Skeletal muscle tissue (tissue), 4 donors: Measurements from ENCODE around the gene RASGRF1. TPM values are rescaled to one million over a fixed set of nuclear protein-coding genes. Genes with fewer than 3 reads are reported as not detected.

ENCODE experiments used
- H3K27ac ChIP-seq: one replicate; pipeline ENCODE4 v1.7.0; 2013; ENCODE audit warnings: mild to moderate bottlenecking, low read depth, low read length, inconsistent platforms
- H3K27me3 ChIP-seq, 3 donors: one replicate each; pipeline ENCODE4 v1.7.0; 2013; ENCODE audit warnings: low read length in 3 of 3; ENCODE audit not compliant: control insufficient read depth in 3 of 3, insufficient read depth in 3 of 3
- H3K36me3 ChIP-seq, 3 donors: one replicate each; pipeline ENCODE4 v1.7.0; 2013; ENCODE audit warnings: low read length in 3 of 3; ENCODE audit not compliant: control insufficient read depth in 3 of 3, insufficient read depth in 3 of 3
- H3K4me1 ChIP-seq, 3 donors: one replicate each; pipeline ENCODE4 v1.7.0; 2013; ENCODE audit warnings: low read length in 3 of 3, mild to moderate bottlenecking in 3 of 3; ENCODE audit not compliant: control insufficient read depth in 3 of 3, insufficient read depth in 3 of 3
- H3K4me3 ChIP-seq, 3 donors: one replicate each; pipeline ENCODE4 v1.7.0; 2013; ENCODE audit warnings: low read length in 3 of 3
- H3K9ac ChIP-seq, 3 donors: one replicate each; pipeline ENCODE4 v1.7.0; 2013; ENCODE audit warnings: low read length in 3 of 3, mild to moderate bottlenecking in 3 of 3, moderate library complexity in 2 of 3, low read depth in 1 of 3
- H3K9me3 ChIP-seq, 3 donors: one replicate each; pipeline ENCODE4 v1.7.0; 2013; ENCODE audit warnings: low read length in 3 of 3; ENCODE audit not compliant: control insufficient read depth in 3 of 3
- total RNA-seq: library from RNA; depleted of rRNA; stranded (reverse); fragments of >200 nt; gene quantifications from one replicate; pipeline ENCODE4 v1.2.3, GENCODE V29; 2014
- donor health status: Osteomylitis.

The RASGRF1 gene
- total RNA-seq, 1 donor from 2014 or later = not detected

DNA sequence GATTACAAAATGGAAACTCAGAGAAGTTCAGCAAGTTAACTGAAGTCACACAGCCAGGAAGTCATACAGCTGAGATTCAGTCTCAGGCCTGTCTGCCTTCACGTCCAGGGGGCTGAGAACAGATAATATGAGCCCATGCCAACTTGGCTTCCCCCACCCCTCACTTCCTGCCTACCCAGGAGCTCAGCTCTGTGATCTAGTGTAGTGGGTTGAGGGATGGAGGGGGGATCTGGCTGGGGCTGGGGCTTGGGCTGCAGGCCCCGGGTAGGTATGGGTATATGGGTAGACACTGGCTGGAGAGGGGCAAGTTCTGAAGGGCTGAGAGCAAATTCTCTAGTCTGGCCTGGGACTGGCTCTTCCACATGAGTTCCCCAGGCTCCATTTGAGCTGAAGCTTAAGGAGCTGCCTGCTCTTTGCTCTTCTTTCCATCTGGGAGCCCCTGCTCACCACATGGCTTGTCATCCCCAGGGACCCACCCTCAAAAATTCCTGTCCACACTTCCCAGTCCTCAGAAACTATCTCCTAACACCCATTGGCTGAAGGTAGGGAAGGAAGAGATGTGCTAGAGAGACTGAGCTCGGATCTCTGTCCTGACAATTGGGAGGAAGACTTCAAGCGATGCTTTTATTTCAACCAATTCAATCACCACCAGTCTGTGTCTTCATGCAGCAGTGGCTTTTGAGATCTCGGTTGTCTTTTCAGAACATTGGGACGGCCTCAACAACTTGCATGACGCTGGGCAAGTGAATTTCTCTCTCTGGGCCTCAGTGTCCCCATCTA, 2.0 kb downstream of the RASGRF1 start:
- H3K4me3 ChIP-seq = no peak overlapping the region
- no peak overlapping the region for H3K27ac ChIP-seq
- no peak overlapping the region for H3K9ac ChIP-seq
- no peaks in the 10 kb centered on the region for H3K9me3 ChIP-seq
- no peaks in the 10 kb centered on the region for H3K36me3 ChIP-seq
- H3K4me1 ChIP-seq = peaks cover 7 to 24% (median 16%) of the 10 kb centered on the region in 3 donors
- H3K27me3 ChIP-seq = peaks cover 84 to 96% (median 94%) of the 10 kb centered on the region in 3 donors

DNA sequence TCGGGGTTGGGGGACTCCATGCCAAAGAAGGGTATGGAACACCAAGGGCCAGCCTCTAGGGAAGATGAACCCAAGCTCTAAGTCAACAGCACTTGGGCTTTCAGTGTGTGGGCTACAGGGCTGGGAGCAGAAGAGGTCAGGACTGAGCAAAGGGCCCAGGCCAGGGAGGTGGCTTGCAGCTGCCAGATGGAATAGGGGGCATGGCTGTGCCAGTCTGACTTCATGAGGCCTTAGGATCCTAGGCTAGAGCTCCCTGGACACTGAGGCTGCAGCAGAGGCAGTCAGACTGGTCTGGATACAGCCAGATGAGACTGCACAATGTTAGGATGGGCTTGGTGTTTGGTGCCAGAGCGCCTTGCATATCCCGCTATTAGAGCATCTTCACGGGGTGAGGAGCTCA, 3.8 kb downstream of the RASGRF1 start:
- no peak overlapping the region for H3K4me3 ChIP-seq
- H3K27ac ChIP-seq = no peak overlapping the region
- H3K9ac ChIP-seq = no peak overlapping the region
- H3K36me3 ChIP-seq = no peaks in the 10 kb centered on the region
- H3K4me1 ChIP-seq = peaks cover 7 to 22% (median 16%) of the 10 kb centered on the region in 3 donors
- no peaks in the 10 kb centered on the region for H3K9me3 ChIP-seq
- peaks cover 80 to 90% (median 86%) of the 10 kb centered on the region in 3 donors for H3K27me3 ChIP-seq

DNA sequence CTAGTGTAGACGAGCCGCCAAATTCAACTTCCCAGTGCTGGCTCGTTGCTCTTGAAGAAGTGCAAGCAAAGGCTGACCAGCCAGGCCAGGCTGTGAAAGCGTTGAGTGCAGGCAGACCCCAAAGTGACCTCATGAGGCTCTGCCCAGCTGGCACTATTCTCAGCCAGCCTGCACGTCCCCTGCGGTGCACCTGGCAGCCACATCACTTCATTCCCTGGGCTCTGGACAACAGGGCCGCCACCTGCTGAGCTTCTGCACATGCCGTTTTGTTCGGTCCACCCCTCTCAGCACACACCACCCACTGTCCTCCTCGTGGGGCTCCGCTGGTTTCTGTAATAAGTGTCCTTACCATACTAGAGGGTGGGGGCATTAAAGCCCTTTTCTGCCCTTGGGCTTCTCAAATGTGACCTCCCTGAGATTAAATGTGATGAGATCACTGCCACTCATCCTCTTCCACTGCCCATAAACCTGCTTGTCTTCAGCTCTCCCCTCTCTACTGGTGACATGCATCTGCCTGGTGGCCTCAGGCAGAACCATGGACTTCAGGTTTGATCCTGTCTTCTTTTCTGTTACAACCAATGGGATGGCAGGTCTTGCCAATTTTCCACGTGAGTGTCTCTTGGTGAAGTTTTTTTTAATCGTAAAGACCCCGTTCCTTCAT, 6.1 kb downstream of the RASGRF1 start:
- Histone ChIP-seq H3K27me3 (peaks cover 57 to 66% (median 63%) of the 10 kb centered on the region in 3 donors), H3K4me3 (no peak overlapping the region), H3K36me3 (no peaks in the 10 kb centered on the region), H3K9ac (no peak overlapping the region), H3K9me3 (no peaks in the 10 kb centered on the region), H3K4me1 (peaks cover 0 to 4% (median 0%) of the 10 kb centered on the region in 3 donors), H3K27ac (no peak overlapping the region)

DNA sequence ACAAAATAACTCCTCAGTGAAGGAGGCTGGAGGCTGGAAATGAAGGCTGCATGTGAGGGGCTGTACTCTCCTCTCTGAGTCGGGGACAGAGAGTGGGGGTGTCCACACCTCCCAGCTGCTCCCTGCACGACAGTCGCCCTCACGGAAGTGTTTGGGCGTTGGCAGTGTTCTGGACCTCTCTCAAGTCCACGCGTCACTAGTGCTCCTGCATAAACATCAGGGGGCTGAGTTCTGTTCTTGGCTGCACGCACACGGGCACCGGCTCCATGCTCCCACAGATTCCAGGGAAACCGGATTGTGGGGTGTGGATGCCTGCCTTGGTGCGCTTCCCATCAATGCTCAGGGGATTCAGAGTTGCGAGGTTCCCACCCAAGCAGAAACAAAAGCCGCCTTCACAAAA, 7.4 kb downstream of the RASGRF1 start:
- Histone ChIP-seq H3K27me3 (peaks cover 44 to 56% (median 50%) of the 10 kb centered on the region in 3 donors), H3K27ac (no peak overlapping the region), H3K4me3 (no peak overlapping the region), H3K4me1 (no peaks in the 10 kb centered on the region), H3K9ac (no peak overlapping the region), H3K9me3 (no peaks in the 10 kb centered on the region), H3K36me3 (no peaks in the 10 kb centered on the region)

DNA sequence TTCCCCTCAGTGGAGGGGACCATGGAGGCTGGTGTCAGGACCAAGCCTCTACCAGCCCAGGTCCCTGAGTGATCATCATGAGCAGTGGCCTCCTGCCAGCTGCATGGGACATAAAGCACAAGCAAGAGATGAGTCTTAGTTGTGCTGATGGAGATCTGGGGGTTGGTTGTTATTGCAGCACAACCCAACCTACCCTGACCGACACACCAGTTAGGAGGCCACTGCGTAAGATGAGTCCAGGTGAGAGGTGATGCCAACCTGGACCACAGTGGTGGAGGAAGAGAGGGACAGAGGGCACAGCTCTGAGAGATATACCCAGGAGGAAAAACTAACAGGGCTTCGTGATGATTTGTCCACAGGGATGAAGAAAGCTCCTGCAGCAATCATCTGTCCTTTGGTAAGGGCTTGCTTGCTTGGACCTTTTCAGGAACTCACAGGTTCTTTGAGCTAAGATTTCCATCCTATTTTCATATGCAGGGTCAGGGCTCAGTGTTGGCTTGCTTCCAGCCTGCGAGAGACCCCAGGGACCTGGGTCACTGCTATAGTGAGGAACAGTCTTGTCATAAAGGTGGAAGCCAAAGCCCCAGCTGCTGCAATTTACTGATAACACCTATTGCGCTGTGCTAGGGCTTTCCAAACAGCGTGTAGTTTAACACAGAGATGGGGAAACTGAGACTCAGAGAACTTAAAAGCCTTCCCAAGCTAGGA, 8.1 kb downstream of the RASGRF1 start:
- H3K9me3 ChIP-seq = no peaks in the 10 kb centered on the region
- no peaks in the 10 kb centered on the region for H3K4me1 ChIP-seq
- H3K27ac ChIP-seq = no peak overlapping the region
- H3K4me3 ChIP-seq = no peak overlapping the region
- H3K27me3 ChIP-seq = peaks cover 41 to 49% (median 43%) of the 10 kb centered on the region in 3 donors
- H3K36me3 ChIP-seq = no peaks in the 10 kb centered on the region
- no peak overlapping the region for H3K9ac ChIP-seq

DNA sequence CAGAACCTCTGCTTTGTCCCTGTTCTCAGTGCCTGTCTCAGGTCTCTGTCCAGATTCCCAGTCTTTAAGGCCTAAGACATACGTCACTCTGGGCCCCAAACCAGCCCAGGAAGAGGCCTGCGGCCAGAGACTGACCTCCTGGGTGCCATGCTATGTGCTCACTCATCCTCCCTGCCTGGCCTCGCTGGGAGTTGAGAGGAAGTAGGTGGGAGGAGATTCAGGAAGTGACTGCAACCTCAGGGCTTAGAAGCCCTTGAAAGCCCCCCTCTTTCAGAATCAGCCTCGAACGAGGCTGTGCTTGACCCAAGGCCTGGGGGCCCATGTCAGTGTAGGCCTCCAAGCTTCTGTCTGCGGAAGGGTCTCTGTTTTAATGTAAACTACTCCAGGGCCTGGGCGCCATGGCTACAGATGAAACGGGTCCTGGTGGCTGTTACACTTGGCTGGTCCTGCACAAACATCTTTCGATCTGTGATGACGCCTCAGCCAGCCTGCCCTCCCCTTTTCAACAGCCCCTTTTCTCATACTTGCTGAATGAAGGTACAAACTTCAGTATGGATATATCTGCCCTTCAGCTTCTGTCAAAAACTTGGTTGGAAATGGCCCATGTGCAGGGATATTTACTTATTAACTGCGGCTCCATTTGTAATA, 11.7 kb downstream of the RASGRF1 start:
- Histone ChIP-seq H3K9ac (no peak overlapping the region), H3K4me3 (no peak overlapping the region), H3K27me3 (peaks cover 13 to 22% (median 16%) of the 10 kb centered on the region in 3 donors), H3K27ac (no peak overlapping the region), H3K4me1 (no peaks in the 10 kb centered on the region), H3K9me3 (no peaks in the 10 kb centered on the region), H3K36me3 (no peaks in the 10 kb centered on the region)

DNA sequence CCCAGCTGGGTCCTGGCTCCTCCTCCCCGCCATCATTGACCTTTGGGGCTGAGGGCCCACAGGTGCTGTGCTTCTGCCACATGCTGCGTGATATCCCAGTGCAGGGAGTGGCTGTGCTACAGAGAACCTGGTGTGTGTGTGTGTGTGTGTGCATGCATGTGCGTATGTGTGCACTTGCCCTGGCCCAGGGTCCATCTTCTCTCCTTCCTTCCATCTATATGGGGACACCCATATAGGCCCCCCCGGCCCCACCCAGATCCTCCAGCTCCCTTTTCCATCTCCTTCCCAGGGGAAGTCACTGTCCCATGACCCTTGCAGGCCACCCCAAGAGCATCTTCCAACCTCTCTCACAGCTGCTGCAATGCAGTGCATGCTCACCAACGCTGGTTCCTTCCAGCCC, 12.6 kb downstream of the RASGRF1 start:
- H3K4me3 ChIP-seq = no peak overlapping the region
- H3K27ac ChIP-seq = no peak overlapping the region
- no peaks in the 10 kb centered on the region for H3K9me3 ChIP-seq
- H3K9ac ChIP-seq = no peak overlapping the region
- no peaks in the 10 kb centered on the region for H3K4me1 ChIP-seq
- peaks cover 7 to 16% (median 7%) of the 10 kb centered on the region in 3 donors for H3K27me3 ChIP-seq
- H3K36me3 ChIP-seq = no peaks in the 10 kb centered on the region

DNA sequence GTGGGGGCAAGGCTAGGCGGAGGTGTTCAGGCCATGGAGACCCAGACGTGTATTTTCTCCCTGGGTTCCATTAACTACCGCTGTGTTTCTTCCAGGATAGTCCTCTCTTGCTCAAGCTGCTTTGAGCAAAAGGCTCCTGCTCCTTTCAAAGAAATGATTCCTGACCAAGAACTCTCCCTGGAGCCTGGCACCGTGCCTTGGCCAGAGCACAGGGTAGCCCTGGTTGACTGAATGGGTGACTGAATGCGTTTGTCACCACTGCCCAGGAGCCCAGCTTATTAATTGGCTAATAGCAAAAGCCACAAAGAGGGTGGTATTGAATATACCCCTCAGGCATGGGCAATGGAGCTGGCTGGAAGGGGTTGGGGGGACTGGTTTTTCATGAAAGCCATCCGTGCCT, 13.9 kb downstream of the RASGRF1 start:
- peaks cover 0 to 11% (median 3%) of the 10 kb centered on the region in 3 donors for H3K27me3 ChIP-seq
- no peak overlapping the region for H3K9ac ChIP-seq
- H3K9me3 ChIP-seq = no peaks in the 10 kb centered on the region
- no peaks in the 10 kb centered on the region for H3K4me1 ChIP-seq
- no peaks in the 10 kb centered on the region for H3K36me3 ChIP-seq
- H3K4me3 ChIP-seq = no peak overlapping the region
- no peak overlapping the region for H3K27ac ChIP-seq

DNA sequence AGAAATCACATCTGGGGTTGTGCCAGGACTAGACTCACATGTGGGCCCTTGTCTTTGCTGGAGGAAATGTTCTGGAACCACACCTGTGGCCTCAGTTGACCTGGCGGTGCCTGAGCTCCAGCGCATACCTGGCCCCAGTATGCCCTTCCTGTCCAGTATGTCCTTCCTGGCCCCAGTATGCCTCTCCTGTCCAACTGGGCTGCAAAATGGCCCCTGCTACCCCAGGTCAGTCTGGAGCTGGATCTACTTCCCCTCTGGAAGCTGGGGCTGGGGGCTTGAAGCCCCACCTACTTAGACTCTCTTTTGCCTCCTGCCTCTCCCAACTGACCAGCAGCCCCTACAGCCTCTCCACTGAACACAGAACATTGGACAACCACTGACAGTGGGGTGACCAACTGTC, 15.3 kb downstream of the RASGRF1 start:
- H3K36me3 ChIP-seq = no peaks in the 10 kb centered on the region
- no peaks in the 10 kb centered on the region for H3K9me3 ChIP-seq
- no peaks in the 10 kb centered on the region for H3K4me1 ChIP-seq
- H3K4me3 ChIP-seq = no peak overlapping the region
- H3K27me3 ChIP-seq = peaks cover 0 to 11% (median 3%) of the 10 kb centered on the region in 3 donors
- H3K9ac ChIP-seq = no peak overlapping the region
- no peak overlapping the region for H3K27ac ChIP-seq
